ENCODE measurements around the gene PLPPR2. TPM values are rescaled to one million over a fixed set of nuclear protein-coding genes. Genes with fewer than 3 reads are reported as not detected.
A peak's percentile ranks its signal among the peaks of the same experiment; 100 is the strongest.

Gene PLPPR2
- total RNA-seq, 1 experiment from 2014 or later = 7.5 TPM

- TF ChIP-seq ZSCAN18 (CRISPR knock-in tag; IDR thresholded peaks at IDR 0.05) = no peak
- TF ChIP-seq TP53 (CRISPR knock-in tag; IDR thresholded peaks at IDR 0.05) = no peak
- TF ChIP-seq GRHL2 (CRISPR knock-in tag; IDR thresholded peaks at IDR 0.05; ENCODE audit: insufficient replicate concordance, severe bottlenecking) = no peak
- no peak for TF ChIP-seq ZNF121 (CRISPR knock-in tag; IDR thresholded peaks at IDR 0.05)
- TF ChIP-seq E2F1 (CRISPR knock-in tag; IDR thresholded peaks at IDR 0.05) = no peak
- no peak for TF ChIP-seq NR2C2 (CRISPR knock-in tag; IDR thresholded peaks at IDR 0.05)
- TF ChIP-seq ZNF232 (CRISPR knock-in tag; IDR thresholded peaks at IDR 0.05) = no peak
- 0 out of 2 replicates have a peak, but pooled peaks have one; percentile 42 for TF ChIP-seq ZMAT4 (CRISPR knock-in tag; IDR thresholded peaks at IDR 0.05)
- TF ChIP-seq FOXP4 (CRISPR knock-in tag; IDR thresholded peaks at IDR 0.05) = peak; percentile 60
- no peak for TF ChIP-seq TEAD4 (CRISPR knock-in tag; IDR thresholded peaks at IDR 0.05)
- TF ChIP-seq SMAD3 (CRISPR knock-in tag; IDR thresholded peaks at IDR 0.05; ENCODE audit: borderline replicate concordance) = no peak
Observed at GRCh38 chr19:11374433-11375142, 19.4 kb downstream of the PLPPR2 start, which contains the start of gene SWSAP1 (continued).

GRCh38 chr19:11375143-11375948 is 20.1 kb downstream of the PLPPR2 start:
- Mint-ChIP-seq H3K4me1 (peaks cover 24% of the 10 kb centered on the region), H3K9me3 (peaks cover 3% of the 10 kb centered on the region; the same call in 1 of the 2 replicates), H3K4me3 (no peak overlapping the region), H3K27me3 (ENCODE audit: low read depth) (peaks cover 3% of the 10 kb centered on the region; the same call in 1 of the 2 replicates), H3K27ac (no peak overlapping the region; the same call in 1 of the 2 replicates), H3K36me3 (peaks cover 10% of the 10 kb centered on the region)
- peak; percentile 11 for ATAC-seq
- CTCF ChIA-PET = interaction anchor here (0.6 to 4.6 kb wide), 27 partner anchors 8 to 325 kb away, joined by 3 to 59 read pairs (median 6); partner anchors contain the start of genes CCDC159, CNN1, ECSIT and EPOR
- POLR2A ChIA-PET = interaction anchor here (0.5 to 3.1 kb wide), 10 partner anchors 8 to 143 kb away, joined by 3 to 16 read pairs (median 5); partner anchors contain the start of genes CCDC159, EPOR, RAB3D and RGL3
- peak; percentile 63 for DNase-seq (ENCODE audit: low spot score)
- TF ChIP-seq PRDM15 (CRISPR knock-in tag; IDR thresholded peaks at IDR 0.05) (peak; percentile 77; the same call in 1 of the 2 replicates), ZBTB21 (CRISPR knock-in tag; IDR thresholded peaks at IDR 0.05; ENCODE audit: borderline replicate concordance) (no peak), FOXP1 (CRISPR knock-in tag; IDR thresholded peaks at IDR 0.05; ENCODE audit: borderline replicate concordance) (peak; percentile 70; the same call in 1 of the 2 replicates), ELF4 (CRISPR knock-in tag; IDR thresholded peaks at IDR 0.05; ENCODE audit: low read depth) (no peak), CREM (CRISPR knock-in tag; IDR thresholded peaks at IDR 0.05) (0 out of 2 replicates have a peak, but pooled peaks have one; percentile 20), HMGXB4 (CRISPR knock-in tag; IDR thresholded peaks at IDR 0.05) (peak; percentile 42; the same call in 1 of the 2 replicates)

Data from WTC11 (cell line).